GM21515 (cell line): ENCODE measurements around the gene ZNF878.

Experiments used
- ATAC-seq: cut with Tn5 transposase; IDR thresholded peaks from one replicate; pipeline ENCODE4 v1.9.1; 2021; ENCODE audit not compliant: unreplicated experiment

ZNF878 gene

DNA sequence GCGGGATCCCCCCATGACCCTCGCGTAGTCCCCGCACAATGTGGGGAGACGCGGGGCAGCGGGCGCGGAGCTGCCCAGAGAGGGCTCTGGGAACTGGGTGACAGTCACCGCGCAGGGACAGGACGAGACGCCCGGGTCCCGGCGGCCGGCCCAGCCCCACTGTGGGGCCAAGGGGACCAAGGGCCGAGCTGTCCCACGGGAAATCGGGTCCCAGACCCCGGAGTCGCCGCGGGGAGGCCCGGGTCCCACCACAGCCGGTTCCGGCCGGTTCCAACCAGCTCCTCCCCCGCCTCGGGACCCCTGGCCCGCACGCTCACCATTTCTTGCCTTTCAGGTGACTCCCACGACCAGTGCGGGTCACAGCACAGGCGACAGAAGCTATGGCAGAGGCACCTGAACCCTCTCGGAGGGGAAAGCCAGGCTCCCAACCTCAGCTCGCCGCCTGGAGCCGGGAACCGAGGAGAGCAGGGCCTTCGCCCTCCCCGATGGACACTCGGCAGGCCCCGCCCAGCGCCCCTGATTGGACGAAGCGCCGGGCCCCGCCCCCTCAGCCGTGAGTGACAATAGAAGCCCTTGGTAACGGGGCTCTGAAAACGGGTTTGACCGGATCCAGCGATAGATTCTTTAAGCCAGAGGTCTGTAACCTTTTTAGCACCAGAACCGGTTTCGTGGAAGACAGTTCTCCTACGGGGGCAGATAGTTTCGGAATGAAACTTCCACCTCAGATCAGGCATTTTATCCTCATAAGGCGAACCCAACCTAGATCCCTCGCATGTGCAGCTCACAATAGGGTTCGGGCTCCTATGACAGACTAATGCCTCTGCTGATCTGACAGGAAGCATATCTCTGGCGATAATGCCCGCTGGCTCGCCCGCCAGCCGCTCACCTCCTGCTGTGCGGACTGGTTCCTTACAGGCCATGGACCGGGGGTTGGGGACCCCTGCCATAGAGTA lies 17.3 kb downstream of the ZNF878 start, which contains the start of gene ZNF433:
TSS of gene ZNF433 (minus strand) at position 460 of the 953 bp plus-strand sequence. CDS start at position 320, 140 bp downstream.
- ATAC-seq: peak; percentile 83

DNA sequence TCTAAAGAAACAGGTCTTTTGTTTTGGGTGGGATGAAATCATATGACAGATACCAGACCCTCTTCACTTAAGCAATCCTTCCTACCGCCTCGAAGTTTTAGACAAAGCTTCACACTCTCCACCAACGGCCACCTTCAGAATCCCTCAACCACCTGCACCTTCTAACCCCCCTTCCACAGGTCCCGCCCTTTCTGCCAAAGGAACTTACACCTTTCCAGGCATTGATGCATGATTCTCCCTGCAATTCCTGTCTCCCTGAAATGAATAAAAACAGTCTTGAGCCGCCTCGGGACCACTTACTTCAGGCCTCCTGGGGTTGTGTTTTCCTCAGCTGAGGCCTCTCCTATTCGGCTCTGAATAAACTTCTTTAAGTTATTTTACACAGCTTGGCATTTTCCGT lies 18.1 kb downstream of the ZNF878 start:
- ATAC-seq: no peak

DNA sequence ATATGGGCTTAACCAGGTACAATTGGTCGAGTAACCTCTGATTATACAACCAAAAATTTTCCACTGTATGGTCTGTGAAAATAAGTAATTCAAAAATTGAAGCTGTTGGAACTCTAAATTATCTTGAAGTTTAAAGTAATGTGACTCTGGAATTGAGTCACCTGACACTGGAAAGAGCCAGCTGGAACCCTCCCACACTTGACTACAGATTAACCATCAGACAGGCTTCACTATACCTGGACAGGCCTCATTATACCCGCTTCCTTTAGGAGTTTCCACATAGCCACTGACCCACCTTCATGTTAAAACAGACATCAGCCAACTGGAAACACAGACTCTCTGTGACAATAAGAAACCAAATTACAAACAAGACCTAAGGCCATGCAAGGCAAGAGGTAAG lies 18.6 kb downstream of the ZNF878 start:
- ATAC-seq: no peak

DNA sequence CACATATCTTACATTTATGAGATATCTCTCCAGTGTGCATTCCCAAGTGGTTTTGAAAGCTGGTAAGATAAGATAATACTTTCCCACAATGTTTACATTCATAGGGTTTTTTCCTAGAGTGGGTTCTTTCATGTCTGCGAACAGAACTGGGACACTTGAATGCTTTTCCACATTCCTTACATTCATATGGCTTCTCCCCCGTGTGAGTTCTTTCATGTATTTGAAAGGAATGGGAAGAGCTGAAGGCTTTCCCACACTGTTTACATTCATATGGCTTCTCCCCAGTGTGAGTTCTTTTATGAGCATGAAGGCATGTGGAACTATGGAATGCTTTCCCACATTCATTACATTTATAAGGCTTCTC lies 37.0 kb downstream of the ZNF878 start:
- no peak for ATAC-seq

DNA sequence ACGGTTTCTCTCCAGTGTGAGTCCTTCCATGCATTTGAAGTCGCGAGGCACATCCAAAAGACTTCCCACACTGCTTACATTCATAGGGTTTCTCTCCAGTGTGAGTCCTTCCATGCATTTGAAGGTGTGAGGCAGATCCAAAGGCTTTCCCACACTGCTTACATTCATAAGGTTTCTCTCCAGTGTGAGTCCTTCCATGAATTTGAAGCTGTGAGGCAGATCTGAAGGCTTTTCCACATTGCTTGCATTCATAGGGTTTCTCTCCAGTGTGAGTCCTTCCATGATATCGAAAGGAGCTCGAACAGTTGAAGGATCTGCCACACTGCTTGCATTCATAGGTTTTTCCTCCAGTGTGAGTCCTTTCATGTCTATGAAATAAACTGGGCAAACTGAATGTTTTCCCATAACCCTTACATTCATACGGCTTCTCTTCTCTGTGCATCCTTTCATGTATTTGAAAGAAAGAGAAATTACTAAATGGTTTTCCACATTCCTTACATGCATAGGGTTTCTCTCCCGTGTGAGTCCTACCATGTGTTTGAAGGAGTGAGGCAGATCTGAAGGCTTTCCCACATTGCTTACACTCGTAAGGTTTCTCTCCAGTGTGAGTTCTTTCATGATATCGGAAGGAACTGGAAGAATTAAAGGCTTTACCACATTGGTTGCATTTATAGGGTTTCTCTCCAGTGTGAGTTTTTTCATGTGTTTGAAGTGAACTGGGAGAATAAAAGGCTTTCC lies 37.6 kb downstream of the ZNF878 start:
- no peak for ATAC-seq

DNA sequence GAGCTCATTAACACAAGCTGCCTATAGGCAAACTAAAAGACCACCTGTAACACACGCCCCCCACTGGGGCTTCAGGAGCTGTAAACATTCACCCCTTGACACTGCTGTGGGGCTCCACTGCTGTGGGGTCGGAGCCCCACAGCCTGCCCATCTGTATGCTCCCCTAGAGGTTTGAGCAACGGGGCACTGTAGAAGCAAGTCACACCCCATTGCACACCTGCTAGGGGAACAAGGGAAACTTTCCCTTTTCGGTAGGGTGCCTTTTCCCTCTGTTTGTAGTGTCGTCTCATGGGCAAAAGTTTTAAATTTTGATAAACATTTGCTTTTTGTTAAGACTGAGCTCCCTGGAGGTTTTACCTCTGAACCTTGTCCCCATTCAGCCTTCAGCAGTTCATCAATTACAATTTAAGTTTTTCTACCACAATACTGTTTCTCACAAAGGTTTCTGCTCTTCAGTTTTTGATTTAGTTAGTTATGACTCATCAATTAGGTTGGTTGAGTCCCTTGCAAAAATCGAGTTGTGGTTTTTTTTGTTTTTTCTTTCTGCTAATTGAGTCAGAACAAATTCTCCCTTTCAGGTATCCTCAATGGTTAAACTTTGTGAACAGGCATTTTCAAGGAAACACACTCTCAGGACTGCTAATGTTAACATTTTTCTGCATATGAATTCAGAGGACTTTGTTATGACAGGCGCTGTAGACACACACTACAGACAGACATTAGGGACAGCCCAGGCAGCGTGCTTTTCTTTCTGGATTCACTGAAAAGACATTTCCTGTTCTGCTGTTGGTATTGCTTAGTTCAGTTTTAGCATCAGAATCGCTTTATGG lies 52.4 kb downstream of the ZNF878 start:
- no peak for ATAC-seq

DNA sequence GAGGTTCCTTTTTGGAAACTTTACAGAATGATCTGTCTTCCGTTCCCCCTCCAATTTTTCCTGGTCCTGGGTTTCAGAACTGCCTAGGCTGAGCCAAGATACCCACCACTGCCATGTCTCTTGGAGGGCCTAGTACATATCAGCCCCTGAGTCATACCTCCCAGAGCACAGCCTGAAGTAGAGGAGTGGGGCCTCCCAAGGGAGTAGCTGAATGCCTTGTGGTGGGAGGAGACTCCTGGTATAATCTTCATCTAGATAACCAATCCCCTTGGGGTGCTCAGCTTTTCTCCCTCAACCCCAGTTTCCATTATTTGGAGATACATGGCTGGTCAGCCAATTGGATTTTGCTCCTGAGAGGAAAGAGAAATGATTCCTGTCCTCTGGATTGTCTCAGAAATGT lies 57.6 kb downstream of the ZNF878 start:
- ATAC-seq: no peak
